Stimulated activated CD8-positive, alpha-beta memory T cell treated with anti-CD3 and anti-CD28 coated beads, Interleukin-7, amount 100 ng/mL, for 24 hours (primary cell): ENCODE measurements around the gene IGFBP2.

Experiments
- DNase-seq: peaks from one replicate; pipeline ENCODE4 v3.0.0-alpha.2; 2020; ENCODE audit warnings: low read depth

Gene IGFBP2

DNA sequence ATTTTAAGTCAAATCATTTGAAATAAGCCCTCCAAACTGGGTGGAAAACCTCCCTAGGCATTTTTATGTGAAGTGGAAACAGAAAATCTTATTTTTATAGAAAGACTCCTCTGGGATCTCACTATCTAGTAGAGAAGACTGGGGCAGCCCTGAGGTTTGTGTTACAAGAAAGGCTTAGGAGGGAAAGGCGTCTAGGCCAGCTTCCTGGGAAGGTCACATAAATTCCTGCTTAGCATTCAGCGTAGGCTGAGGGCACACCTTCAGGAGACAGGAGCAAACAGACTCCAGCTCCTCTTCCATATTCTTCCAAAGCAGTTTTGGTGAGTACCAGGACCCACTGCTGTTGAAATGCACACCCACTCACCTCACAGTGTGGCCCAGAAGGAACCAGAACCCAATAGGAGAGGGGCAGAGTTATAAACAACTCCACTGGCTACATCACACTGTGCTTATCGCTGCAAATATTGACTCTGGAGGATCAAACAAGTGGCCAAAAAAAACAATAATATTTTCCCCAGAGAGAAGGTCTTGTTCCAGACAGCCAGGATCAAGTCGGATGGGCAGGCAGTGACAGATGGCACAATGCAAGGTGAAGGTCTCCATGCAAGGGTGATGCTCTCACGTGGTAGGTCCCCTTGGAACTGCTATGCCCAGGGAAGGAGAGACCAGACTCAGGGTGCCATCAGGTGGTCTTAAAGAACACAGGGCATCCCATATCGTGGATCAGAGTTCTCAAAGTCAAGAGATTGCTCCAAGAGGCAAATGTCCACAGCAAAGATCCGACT lies 17.7 kb upstream of the IGFBP2 start:
- no peak for DNase-seq

DNA sequence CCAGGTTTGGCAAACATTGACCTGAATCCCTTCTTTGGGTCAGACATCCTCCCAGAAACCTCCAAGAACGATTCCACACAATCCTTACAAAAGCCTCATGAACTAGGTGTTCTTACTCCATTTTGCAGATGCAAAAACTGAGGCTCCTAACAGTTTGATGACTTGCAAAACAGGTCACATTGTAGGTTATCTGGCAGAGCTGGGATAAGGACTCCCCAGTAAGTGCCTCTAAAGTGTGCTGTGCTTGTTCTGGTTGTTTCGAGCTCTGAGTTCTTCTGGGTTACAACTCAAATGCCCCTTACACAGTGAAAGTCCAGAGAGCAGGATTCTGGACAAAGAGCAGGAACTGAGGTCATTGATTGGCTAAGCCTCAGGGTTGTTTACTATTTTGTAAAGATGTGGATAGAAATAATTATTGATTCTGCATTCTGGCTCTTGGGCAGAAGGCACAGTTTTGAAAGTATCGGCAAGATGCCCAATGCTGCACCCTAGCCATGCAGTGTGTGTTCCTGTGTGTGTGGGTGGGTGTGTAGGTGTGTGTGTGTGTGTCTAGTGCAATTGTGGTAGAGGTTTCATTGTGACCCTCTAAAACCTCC lies 17.0 kb upstream of the IGFBP2 start:
- DNase-seq = no peak

DNA sequence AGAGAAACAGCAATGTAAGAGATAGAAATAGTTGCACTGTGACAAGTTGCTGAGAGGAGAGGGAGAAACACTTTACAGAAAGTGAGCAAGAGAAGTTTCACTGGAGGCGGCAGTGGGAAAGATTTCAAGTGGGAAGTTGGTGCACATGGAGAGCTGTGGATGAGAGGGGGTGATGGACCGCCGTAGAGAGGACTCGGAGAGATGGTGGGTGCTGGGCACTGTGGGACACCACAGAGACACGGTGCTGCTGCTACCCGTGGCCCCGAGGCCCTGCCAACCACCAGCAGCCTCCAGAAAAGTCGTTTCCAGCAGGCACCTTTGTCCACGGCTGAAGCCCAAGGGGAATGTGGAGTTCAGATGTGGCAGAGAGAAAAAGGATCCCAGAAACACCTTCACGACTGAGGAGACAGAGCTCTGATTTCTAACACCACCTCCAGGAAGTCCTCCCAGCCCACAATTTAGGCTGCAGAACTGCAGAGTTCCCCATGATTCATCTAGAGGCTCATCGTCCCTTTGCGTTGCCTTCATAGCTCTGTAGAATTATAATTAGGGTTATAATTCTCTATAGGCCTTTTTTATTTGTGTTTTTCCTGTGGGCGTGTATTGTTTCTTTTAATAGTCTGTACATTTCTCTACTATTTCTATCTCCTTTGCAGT lies 15.9 kb upstream of the IGFBP2 start:
- no peak for DNase-seq

DNA sequence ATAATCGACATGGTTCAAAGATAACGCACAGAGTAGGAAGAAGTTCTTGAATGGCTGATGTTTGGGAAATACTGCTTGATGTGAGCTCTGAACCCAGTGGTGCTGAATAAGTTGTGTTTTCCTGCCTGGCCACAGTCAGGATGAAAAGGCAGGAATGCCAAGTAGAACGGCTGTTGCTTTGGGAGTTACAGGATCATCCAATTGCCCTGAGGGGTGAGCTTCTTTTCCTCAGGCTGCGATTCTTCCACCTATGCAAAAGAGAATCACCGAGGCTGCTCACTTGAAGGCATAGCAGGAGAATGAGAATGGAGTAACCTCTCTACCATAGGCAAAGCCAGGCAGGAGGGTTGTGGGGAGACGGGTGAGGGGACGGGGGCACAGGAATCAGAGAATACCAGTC lies 14.4 kb upstream of the IGFBP2 start:
- no peak for DNase-seq

DNA sequence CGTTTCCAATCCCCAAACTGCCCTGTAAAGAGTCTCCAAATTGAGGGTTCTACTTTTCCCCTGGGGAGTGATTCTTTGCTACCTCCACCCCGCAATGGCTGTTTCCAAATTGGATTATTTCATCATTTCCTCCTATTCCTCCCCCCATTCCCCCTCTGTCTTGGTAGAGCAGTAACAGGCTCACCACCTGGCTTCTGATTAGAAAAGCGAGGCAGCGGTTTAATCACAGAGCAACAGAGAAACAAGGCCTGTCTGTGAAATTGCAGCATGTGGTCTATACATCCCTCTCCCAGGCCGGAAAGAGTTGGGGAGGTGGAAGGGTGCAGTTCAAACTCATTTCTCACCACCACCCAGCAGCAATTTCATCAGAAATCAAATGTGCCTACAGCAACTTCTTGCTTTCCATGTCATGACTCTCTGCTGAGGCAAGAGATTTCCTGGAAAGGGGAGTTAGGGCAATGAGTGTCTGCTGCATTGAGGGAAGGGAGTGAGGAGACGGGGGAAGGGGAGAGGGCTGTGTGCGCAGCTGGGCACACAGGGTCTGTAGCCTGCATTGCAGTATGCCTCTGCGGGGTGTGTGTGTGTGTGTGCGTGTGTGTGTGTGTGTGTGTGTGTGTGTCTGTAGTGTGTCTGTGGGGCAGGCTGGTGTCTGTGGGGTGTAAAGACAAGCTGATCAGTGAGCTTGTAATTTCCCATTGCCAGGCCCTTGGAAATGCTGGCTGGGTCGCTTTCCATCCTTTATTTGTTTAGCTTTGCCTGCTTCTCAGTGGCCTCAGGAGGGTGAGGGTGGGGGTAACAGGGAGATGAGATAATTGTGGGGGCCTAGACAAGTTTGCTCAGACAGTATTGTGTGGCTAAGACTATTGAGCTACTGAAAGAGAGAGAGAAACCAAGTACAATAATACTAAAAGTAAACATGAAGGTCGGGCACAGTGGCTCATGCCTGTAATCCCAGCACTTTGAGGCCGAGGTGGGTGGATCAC lies 13.5 kb upstream of the IGFBP2 start:
- no peak for DNase-seq

DNA sequence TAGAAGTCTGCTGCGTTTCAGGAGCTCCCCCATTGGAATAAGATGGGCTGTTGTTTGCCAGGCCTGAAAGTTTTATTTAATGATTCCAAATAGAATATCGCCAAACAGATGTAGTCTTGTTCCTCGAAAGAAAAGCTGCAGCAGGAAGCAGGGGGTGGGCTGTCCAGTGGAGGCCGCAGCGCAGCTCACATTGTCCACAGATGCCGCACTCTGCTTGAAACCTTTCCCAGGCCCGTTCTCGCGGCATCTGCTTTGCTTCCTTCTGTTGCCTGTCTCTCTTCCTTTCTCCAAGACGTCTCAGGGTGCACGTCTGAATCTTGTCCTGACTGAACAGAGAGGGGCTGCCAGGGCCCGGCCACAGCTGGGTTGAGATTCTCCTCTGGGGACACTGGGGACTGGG lies 12.4 kb upstream of the IGFBP2 start:
- no peak for DNase-seq

DNA sequence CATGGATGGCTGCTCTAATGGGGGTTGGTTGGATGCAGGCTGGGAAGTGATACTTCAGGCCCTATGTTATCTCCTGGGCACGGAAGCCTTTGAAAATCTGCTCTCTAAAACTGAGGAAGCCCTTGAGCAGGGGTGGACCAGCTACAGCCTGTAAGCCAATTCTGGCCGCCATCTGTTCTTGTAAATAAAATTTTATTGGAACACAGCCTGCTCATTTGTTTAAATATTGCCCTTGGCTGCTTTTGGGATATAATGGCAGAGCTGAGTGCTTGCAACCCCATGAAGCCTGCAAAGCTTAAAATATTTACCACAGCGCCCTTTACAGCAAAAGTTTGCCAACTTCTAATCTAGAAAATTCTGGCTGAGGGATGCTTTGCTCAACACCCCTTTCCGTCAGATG lies 11.9 kb upstream of the IGFBP2 start:
- DNase-seq = no peak

DNA sequence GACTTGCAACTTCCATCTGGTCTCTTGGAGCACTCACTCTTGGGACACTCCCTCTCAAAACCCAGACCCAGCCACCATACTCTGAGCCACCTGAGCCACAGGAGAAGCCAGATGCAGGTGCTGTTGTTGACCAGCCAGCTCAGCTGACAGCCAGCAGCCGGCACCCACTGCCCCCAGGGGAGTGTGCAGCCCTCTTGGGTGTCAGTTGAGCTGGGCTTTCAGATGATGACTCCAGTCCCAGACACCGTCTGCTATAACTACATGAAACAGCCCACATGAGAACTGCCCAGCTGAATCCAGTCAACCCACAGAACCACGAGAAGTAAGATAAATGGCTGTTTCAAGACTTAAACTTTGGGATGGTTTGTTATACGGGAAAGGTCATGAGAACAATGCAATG lies 10.7 kb upstream of the IGFBP2 start:
- no peak for DNase-seq

DNA sequence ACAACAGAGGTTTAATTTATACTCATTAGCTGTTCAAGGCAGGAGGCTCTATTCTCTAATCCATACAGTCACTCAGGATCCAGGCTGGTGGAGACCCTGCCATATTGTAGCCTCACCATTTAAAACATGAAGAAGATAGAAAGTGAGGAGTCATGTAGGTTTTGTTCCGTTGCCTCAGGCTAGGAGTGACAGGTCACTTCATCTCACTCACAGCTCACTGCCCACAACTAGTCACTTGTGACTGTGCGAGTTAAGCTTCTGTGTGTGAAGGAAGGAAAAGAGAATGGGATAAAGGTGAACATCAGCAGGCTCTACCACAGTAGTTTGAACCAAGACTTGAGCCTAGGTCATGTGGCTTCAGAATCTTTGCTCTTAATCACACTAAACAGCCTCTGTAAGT lies 9.0 kb upstream of the IGFBP2 start:
- no peak for DNase-seq

DNA sequence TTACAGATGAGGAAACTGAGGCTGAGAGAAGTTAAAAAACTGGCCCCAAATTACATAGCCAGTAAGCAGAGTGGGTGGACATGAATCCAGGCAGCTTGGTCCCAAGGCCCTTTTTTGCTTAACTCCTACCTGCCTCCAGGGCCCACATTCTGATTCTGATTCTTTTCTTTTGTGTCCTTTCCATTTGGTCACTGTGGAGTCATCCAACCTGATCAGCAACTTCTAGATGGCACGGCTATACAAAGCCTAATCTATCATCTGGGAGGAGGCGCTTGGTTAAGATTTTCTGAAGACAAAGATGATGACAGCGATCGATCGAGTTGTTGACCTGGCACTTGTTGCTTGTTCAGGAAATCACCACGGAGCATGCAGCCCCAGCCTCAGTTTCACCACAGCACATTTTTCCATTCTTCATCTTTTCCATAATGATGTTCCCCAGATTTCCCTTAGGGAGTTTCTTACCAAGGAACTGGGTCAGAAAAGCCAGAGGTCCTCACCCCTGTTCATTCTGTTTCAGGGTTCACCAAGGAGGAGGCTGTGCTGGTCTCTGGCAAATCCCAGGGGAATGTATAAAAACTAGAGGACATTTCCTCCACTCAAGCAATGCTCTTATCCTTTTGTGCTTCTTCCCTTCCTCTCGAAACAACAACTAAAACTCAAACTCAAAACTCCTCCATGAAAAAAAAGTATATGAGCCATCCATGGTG lies 6.9 kb upstream of the IGFBP2 start:
- no peak for DNase-seq

DNA sequence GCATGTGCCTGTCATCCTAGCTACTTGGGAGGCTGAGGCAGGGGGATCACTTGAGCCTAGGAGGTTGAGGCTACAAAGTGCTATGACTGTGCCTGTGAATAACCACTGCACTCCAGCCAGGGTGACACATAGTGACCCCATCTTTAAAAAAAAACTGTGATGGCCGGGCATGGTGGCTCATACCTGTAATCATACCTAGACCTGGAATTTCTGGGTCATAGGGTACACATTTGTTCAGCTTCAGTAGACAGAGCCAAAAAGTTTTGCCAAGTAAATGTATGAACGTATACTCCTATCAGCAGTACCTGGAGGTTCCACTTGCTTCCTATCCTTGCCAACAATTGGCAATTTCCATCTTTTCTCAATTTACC lies 6.4 kb upstream of the IGFBP2 start:
- no peak for DNase-seq

DNA sequence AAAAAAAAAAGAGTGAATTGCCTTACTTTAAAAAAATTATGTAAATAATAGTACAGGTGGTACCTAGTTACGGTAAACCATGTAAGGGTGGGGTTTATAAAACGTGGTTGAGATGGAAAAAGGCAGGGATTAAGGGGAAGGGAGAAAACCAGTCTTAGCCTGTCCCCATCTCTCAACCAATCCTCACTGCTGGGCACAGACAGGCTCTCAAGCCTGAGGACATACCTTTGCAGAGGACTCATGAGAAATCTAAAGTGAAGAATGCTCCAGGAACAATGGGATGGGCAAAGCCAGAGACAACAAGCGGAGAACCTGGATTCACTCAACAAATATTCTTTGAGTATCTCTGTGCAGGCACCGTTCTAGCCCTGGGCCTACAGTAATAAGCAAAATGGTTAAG lies 3.4 kb upstream of the IGFBP2 start:
- DNase-seq = no peak

DNA sequence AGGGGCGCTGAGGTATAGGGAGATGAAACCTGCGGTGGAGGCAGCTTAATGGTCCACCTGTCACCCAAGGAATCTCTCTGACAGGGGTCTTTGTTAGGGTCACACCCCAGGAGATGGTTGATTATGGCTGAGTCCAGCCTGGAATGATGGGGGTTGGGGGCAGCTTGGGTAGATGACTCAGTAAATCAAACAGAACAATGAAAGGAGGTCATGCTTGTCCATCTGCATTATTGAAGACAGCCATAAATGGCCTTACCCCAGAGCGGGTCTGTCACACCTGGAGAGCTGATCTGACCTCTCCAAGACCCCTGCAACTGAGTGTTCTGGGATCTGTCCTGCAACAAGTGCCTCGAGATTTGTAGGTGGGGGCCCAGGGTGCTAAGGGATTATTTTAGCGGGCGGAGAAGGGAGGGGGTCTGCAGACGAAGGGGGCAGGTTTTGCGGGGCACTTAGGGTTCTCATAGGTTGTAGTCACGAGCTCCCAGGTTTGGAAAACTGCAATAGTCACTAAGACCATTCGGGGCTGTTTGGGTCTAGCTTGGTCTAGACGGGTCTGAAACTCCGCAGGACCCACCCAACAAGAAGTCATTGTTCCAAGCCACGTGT lies 771 bp upstream of the IGFBP2 start:
- DNase-seq = no peak

DNA sequence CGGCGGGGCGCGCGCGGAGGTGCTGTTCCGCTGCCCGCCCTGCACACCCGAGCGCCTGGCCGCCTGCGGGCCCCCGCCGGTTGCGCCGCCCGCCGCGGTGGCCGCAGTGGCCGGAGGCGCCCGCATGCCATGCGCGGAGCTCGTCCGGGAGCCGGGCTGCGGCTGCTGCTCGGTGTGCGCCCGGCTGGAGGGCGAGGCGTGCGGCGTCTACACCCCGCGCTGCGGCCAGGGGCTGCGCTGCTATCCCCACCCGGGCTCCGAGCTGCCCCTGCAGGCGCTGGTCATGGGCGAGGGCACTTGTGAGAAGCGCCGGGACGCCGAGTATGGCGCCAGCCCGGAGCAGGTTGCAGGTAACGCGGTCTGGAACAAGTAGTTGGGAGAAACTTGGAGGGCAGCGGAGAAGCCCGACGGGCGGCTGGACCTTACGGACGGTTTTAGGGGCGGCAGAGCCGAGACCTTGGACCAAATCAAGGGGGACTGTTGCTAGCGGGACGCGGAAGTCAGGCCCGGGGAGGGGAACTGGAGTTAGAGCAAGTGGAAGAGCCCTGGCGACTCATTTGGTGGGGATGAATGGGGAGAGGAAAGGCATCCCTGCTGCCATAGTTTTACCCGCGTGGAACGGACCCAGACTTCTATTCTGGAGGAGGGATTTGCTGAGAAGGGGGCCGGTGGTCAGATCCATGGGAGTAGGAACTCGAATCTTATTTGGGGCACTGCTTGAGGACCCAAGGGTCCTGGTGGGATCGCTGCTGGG lies 573 bp downstream of the IGFBP2 start:
- DNase-seq = no peak

DNA sequence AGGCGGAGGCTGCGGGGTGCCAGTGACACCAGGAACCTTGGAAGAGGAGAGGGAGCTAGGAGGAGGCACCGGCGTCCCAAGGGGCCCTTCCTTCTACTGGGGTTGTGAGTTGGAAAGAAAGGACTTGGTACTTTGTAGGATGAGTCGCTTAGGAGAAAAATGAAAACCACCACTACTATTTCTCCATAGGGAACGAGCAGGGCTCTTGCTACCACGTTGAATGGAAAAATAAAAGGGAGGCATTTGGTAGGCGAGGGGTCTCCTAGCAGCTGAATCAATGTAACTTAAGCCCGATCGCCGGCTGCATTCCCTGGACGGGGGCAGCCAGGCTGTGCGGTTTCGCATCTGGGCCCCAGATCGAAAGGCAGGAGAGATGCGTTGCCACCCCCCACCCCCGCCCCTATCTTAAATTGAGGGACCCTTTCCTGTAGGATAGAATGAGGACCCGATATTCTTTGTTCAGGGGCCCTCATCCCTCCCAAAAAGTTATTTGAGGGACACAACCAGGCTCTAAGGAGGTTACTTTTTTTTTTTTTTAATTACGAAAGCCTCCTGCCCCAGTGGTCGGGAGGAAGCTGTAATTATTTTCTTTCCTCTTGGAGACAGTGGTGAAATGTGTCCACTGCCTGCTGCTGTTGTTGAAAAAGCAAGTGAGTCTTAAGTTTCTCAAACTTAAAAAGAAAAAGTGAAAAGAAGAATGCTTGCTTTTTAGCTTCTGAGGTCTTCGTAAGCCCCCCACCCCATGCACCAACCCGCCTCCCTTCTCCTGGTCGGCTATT lies 1.3 kb downstream of the IGFBP2 start:
- DNase-seq = no peak

DNA sequence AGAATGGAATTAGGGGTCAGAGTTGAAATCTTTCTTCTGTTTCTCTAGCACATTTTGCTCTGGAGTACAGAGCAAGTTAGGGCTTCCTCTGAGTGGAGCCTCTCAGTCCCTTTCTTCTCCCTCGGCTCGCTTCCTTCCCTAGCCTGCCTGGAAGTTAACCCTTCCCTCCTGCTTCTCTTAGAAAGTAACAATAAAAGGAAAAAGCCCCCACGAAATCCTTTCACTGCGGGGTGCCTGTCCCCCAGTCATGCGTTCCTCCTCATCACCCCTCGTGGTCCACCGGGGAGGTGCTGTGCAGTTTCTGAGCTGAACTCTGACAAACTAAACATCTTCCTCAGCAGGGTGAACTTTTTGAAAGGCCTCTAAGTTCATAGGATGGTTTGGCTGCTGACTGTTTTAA lies 2.0 kb downstream of the IGFBP2 start:
- no peak for DNase-seq

DNA sequence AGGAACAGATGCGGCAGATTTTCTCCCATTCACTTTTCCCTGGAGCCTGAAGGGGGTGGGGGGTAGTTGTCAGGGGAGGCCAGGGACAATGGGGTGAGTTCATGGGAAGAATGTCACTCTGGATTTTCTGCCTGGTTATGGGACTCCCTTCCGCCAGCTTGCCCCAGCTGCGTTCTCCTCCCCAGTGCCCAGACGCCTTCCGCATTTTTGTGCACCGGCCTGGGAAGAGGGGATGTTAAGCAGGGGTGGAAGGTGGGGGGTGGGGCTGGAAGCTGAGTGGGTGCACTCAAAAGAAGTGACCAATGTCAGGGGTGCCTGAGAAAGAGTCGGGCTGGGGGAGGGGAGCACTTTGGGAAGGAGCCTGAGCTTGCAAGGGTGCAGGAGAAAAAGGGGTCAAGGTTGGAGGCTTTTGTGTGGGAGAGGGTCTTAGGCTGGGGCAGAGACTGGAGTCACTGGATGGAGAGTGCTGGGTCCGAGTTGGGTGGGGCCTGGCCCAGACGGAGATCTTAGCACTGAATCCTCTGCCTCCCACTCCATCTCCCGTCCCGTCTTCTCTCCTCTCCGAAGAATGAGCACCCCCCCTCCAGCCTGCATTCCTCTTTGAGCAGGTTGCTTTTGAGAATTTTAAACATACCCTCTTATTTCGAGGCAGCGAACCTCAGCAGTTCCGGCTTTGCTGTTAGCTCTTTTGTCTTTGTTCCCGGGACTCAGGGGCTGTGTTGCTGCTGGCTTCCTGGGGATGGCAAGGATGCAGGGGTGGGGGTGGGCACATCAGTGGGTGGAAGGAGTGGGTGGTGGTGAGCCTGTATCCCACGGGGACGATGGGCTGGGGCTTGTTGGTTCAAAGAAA lies 2.7 kb downstream of the IGFBP2 start:
- no peak for DNase-seq

DNA sequence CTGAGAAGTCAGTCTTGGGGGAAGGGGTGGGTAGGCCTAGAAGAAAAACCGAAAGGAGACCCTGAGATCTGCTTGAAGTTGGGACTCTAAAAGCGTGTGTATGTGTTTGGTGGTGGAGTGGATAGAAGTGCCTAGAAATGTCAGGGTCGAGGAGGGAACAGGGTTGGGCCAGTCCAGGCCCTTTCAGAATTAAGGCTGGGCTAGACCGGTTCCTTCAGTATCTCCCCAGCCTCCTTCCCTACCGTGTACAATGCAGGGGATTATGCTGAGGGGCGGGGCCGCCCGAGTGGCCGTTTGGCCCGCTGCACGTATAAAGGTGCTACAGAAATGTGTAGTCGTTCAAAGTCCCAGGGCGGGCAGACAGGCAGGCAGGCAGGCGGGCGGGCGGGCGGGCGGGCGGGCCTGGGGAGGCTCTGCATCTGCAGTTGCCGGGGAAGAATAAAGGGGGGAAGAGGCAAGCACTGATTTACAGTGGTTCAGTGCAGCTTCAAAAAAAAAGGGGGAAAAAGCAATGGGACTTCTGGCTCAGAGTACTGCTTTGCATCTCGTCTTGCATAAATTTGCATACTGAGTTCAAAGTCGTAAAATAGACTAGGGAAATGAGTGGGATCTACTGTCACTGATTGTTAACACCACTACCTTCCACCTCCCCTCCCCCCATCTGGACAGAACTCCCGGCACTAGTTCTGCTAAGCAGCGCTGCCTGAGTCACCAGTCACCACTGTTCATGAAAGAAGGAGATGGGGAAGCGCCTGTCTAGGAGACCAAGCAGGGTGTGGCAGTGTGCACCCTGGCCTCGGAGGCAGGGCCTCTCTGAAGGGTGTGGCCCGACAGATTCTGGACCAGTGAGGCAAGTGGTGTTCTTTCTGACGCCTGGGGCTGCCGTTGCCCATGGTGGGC lies 3.6 kb downstream of the IGFBP2 start:
- DNase-seq = no peak
